ENCODE measurements around the gene TCEAL6. TPM values are rescaled to one million over a fixed set of nuclear protein-coding genes. Genes with fewer than 3 reads are reported as not detected.
"Not testable (repeated sequence)": the region's sequence is repeated elsewhere in the genome, so short reads cannot be mapped to it uniquely, and the experiment has no call there.

The TCEAL6 gene
- total RNA-seq, 1 donor from 2014 or later, result not detected

GRCh38 chrX:102138064-102138463, 4.2 kb downstream of the TCEAL6 start:
- Histone ChIP-seq H3K27ac (no peak overlapping the region), H3K27me3 (no peaks in the 10 kb centered on the region), H3K36me3 (no peaks in the 10 kb centered on the region), H3K9me3 (no peaks in the 10 kb centered on the region), H3K4me3 (no peak overlapping the region), H3K4me1 (no peaks in the 10 kb centered on the region)
- no peak for DNase-seq (ENCODE audit: low spot score in 2 of 2)
- intact Hi-C loops (cut with DNase I), result no loop called here
- no peak for TF ChIP-seq CTCF (IDR thresholded peaks at IDR 0.05)

GRCh38 chrX:102129473-102129872, 12.8 kb downstream of the TCEAL6 start:
- Histone ChIP-seq H3K27me3 (no peaks in the 10 kb centered on the region), H3K27ac (no peak overlapping the region), H3K9me3 (no peaks in the 10 kb centered on the region), H3K36me3 (no peaks in the 10 kb centered on the region), H3K4me3 (no peak overlapping the region), H3K4me1 (no peaks in the 10 kb centered on the region)
- DNase-seq (ENCODE audit: low spot score in 2 of 2), result no peak
- intact Hi-C loops (cut with DNase I), result loop anchor here (5.0 to 10.0 kb wide), 3 partner anchors 195 to 715 kb away; partner anchors contain the start of genes ARMCX1 and ZMAT1
- peak in 2 of 3 experiments; percentile 26 to 37 for TF ChIP-seq CTCF (IDR thresholded peaks at IDR 0.05)

- intact Hi-C loops (cut with DNase I), result loop anchor here (5.0 to 10.0 kb wide), 3 partner anchors 192 to 712 kb away; partner anchors contain the start of genes ARMCX1 and ZMAT1
- Histone ChIP-seq H3K27me3 (no peaks in the 10 kb centered on the region), H3K9me3 (no peaks in the 10 kb centered on the region), H3K36me3 (no peaks in the 10 kb centered on the region), H3K4me1 (no peaks in the 10 kb centered on the region), H3K27ac (peak overlapping the region; percentile 75 to 83), H3K4me3 (peak overlapping the region in 1 of 2 donors; percentile 61)
- TF ChIP-seq CTCF (IDR thresholded peaks at IDR 0.05), result no peak
- no peak for DNase-seq (ENCODE audit: low spot score in 2 of 2)
These were observed 15.4 kb downstream of the TCEAL6 start for GRCh38 chrX:102126863-102127262.

- H3K36me3 ChIP-seq; H3K9me3 ChIP-seq; H3K4me1 ChIP-seq; H3K27me3 ChIP-seq; DNase-seq (ENCODE audit: low spot score in 2 of 2): not testable (repeated sequence)
- intact Hi-C loops (cut with DNase I), result loop anchor here (5.0 to 10.0 kb wide), 3 partner anchors 191 to 711 kb away; partner anchors contain the start of genes ARMCX1 and ZMAT1
- peak overlapping the region; percentile 45 to 61 for H3K4me3 ChIP-seq
- H3K27ac ChIP-seq, result peak overlapping the region; percentile 75 to 83
These were observed 16.0 kb downstream of the TCEAL6 start for GRCh38 chrX:102126080-102126818.

- peak in 1 of 2 donors; percentile 72 for DNase-seq (ENCODE audit: low spot score in 2 of 2)
- intact Hi-C loops (cut with DNase I), result loop anchor here (5.0 to 10.0 kb wide), 3 partner anchors 191 to 711 kb away; partner anchors contain the start of genes ARMCX1 and ZMAT1
- not testable (repeated sequence) for H3K36me3 ChIP-seq, H3K27me3 ChIP-seq, H3K9me3 ChIP-seq, H3K4me1 ChIP-seq
- Histone ChIP-seq H3K4me3 (peak within 1 kb of the TSS; percentile 45 to 61), H3K27ac (peak within 1 kb of the TSS; percentile 75 to 83)
These were observed 16.8 kb downstream of the TCEAL6 start, which contains the start of gene TCEAL2 for GRCh38 chrX:102125436-102125835. TSS of gene TCEAL2 (plus strand) at chrX:102125679. CDS start at chrX:102126831, 1,152 bp downstream.

- H3K4me3 ChIP-seq, result peak overlapping the region; percentile 42 to 61
- not testable (repeated sequence) for H3K4me1 ChIP-seq; H3K9me3 ChIP-seq; DNase-seq (ENCODE audit: low spot score in 2 of 2); H3K27me3 ChIP-seq; H3K36me3 ChIP-seq
- intact Hi-C loops (cut with DNase I), result loop anchor here (5.0 to 10.0 kb wide), 3 partner anchors 190 to 710 kb away; partner anchors contain the start of genes ARMCX1 and ZMAT1
- H3K27ac ChIP-seq, result peak overlapping the region; percentile 75 to 83
These were observed 17.3 kb downstream of the TCEAL6 start for GRCh38 chrX:102125014-102125413.

- H3K4me3 ChIP-seq, result no peak overlapping the region
- H3K27ac ChIP-seq, result no peak overlapping the region
- intact Hi-C loops (cut with DNase I), result no loop called here
- no peaks in the 10 kb centered on the region for H3K4me1 ChIP-seq
- no peak for DNase-seq (ENCODE audit: low spot score in 2 of 2)
- peaks cover 0 to 5% of the 10 kb centered on the region in 2 donors for H3K9me3 ChIP-seq
- no peaks in the 10 kb centered on the region for H3K27me3 ChIP-seq
- no peaks in the 10 kb centered on the region for H3K36me3 ChIP-seq
- no peak for TF ChIP-seq CTCF (IDR thresholded peaks at IDR 0.05)
These were observed 26.5 kb downstream of the TCEAL6 start for GRCh38 chrX:102115748-102116147.

All from ascending aorta (tissue), 2 donors.